Activated CD8-positive, alpha-beta memory T cell treated with anti-CD3 and anti-CD28 coated beads for 1 hour (primary cell): ENCODE measurements around the gene NANS.
"Not testable (repeated sequence)": the region's sequence is repeated elsewhere in the genome, so short reads cannot be mapped to it uniquely, and the experiment has no call there.

ENCODE experiments used
- DNase-seq, 2 donors: peaks; one replicate each; pipeline ENCODE4 v3.0.0-alpha.2; 2020; ENCODE audit warnings: low read depth in 1 of 2; ENCODE audit errors: extremely low read depth in 1 of 2

Gene NANS

GRCh38 chr9:98099898-98100297 is 43.4 kb downstream of the NANS start:
- no peak for DNase-seq

DNA sequence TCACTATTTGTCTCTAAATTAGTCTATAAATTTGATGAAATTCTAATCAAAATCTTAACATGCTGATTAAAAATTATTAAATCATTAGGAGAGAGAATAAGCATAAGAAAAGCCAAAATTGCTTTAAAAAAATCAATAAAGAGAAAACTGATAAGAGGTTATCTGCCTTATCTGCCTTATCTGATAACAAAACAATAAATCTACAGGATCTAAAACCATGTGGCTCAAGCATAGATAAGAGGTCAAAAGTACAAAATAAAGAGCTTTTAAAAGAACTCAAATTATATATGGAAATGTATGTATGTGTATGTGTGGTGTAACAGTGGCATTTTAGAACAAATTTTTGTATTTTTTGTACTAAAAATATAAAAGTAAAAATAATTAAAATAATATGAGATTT is 43.9 kb downstream of the NANS start:
- no peak for DNase-seq

DNA sequence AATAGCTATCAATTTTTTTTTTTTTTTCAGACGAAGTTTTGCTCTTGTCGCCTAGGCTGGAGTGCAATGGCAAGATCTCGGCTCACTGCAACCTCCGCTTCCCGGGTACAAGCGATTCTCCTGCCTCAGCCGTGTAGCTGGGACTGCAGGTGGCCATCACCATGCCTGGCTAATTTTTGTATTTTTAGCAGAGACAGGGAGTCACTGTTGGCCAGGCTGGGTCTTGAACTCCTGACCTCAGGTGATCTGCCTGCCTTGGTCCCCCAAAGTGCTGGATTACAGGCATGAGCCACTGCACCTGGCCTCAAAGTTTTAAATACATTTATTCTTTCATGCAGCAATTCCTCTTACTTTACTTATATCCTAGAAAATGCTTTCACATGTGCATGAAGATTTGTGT is 44.9 kb downstream of the NANS start:
- DNase-seq: no peak

GRCh38 chr9:98101868-98102273 is 45.3 kb downstream of the NANS start:
- DNase-seq: peak; percentile 49 to 52

- no peak for DNase-seq
Measured at GRCh38 chr9:98104445-98104881, 47.9 kb downstream of the NANS start.

DNA sequence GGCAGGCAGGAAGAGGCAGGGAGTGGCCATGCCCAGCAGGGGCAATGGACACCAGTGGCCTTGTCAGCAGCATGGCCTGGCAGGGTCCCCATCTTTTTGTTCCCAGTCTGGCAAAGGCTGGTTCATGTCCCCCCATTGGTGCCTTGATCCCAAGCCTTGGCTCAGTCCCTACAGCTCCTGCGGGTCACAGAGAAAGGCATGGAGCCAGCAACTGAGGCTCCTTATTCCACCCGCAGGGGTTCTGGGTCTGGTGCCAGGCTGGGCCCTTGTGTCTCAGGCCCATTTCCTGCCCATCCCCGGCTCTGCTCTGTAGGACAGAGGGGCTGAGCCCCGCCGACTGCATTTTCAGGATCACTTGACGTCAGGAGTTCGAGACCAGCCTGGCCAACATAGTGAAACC is 48.5 kb downstream of the NANS start:
- DNase-seq: no peak

DNA sequence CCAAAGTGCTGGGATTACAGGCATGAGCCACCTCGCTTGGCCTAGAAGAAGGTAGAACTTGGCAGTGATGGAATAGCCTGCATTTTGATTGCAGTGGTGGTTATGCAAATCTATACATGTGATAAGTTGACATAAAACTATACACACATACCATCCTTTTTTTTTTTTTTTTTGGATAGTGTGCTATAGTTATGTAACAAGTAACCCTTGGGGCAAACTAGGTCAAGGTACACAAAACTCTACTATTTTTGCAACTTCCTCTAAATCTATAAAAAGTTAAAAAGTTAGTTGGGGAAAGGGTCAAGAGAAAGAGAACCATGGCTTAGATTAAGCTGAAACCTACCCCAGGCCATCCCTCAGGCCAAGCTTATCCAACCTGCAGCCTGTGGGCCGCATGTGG is 51.4 kb downstream of the NANS start:
- DNase-seq: no peak

DNA sequence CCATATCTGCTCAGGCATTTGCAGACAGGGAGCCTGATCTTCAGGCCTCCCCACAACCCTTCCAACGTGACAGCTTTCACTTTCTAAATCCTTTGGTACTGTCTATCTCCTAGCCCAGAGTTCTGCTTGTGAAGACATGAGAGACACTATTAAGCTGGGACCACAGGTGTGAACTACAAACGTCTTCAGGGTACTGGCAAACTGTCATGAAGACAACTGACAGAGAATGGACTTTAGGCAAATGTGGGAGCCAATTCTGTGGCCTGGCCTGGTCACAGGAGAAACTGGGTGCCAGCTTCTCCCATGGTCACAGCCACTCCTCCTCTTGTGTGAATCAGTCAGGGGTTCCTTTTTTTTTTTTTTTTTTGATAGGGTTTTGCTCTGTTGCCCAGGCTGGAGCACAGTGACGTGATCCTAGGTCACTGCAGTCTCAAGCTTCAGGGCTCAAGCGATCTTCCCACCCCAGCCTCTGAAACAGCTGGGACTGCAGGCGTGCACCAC is 52.0 kb downstream of the NANS start:
- DNase-seq: no peak

- DNase-seq: no peak
Measured at GRCh38 chr9:98109052-98109451, 52.5 kb downstream of the NANS start.

DNA sequence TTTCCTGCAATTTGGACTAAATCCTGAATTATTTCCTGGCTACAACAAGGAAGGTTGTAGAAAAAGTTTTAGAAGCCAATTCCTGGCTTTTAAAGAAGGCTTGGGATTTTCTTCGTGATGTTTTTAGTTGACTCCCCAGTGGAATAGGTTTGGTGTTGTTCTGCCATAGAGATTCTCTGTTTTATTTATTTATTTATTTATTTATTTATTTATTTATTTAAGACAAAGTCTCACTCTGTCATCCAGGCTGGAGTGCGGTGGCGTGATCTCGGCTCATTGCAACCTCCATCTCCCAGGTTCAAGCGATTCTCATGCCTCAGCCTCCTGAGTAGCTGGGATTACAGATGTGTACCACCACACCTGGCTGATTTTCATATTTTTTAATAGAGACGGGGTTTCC is 60.6 kb downstream of the NANS start:
- not testable (repeated sequence) for DNase-seq

- peak in 1 of 2 donors; percentile 18 for DNase-seq
Measured at GRCh38 chr9:98117984-98118639, 61.6 kb downstream of the NANS start.

- DNase-seq: peak in 1 of 2 donors; percentile 31
Measured at GRCh38 chr9:98118640-98119601, 62.4 kb downstream of the NANS start, which contains the start of gene TRIM14. Gene TRIM14 (minus strand): TSS chr9:98119222. CDS start chr9:98119188, 34 bp downstream.

DNA sequence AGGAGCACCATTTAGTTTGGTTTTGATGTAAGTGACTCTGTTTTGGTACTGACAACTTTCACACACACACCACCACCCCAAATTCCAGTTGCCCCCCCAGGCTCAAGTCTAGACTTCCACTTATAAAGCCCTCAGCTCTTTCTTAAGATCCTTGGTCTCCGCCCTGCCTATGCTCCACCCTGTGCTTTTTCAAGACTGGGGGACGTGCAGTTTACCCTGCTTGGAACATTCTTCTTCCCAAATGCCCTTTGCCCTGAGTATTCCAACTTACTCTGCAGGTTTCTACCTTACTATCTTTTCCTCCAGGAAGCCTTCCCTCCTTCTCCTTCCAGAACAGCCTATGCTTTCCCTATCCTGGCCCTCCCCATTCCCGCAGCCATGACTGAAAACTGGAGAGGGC is 63.9 kb downstream of the NANS start:
- DNase-seq: no peak

DNA sequence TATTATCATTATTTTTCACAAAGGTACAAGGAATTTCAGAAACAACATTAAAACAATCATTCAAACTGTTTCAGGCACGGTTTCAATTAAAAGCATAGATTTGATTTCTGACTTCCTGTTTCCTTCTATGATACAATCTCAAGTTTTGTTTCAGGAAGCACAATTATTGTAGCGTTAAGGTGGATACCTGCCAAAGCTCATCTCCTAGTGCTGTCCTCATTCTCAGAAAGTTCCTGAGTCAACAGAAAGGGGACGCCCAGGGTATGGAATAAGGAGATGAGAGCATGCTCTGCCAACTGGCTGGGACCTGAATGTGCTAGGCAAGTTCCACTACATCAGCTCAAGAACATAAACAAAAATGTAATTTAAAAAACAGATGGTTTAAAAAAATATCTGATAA is 64.5 kb downstream of the NANS start:
- no peak for DNase-seq

- not testable (repeated sequence) for DNase-seq
Measured at GRCh38 chr9:98124091-98124490, 67.6 kb downstream of the NANS start.

- no peak for DNase-seq
Measured at GRCh38 chr9:98124637-98125426, 68.3 kb downstream of the NANS start.

DNA sequence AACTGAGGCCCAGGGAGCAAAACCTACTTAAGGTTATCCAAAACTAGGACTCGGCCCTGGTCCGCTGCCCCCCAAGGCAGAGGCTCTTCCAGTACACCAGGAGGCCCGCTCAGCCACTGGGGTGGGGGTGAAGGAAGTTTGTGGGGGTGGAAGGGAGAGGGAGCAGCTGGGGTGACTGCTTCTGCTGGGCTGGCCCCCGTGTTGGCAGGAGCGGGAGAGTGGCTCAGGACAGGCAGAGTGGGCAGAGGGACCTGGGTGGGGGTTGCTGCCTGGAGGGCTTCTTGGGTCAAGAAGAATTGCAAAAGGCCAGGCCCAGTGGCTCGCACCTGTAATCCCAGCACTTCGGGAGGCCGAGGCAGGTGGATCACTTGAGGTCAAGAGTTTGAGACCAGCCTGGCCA is 70.7 kb downstream of the NANS start:
- no peak for DNase-seq

DNA sequence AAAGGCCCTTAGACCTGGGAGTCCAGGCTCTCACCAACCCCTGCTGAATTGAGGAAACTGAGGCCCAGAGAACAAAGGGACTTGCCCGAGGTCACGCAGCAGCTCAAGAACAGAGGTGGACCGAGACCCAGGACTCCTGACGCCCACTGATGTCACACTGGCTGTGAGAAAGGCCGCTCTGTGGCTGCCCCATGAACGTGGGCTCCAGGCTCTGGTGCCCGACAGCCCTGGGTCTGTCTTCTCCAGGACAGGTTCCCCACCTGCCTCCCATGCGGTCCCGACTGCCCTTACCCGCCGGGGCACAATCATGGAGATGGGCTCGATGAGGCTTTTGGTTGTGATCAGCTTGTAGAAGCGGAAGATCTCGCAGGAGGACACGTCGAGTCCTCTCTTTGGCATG is 71.8 kb downstream of the NANS start:
- no peak for DNase-seq

DNA sequence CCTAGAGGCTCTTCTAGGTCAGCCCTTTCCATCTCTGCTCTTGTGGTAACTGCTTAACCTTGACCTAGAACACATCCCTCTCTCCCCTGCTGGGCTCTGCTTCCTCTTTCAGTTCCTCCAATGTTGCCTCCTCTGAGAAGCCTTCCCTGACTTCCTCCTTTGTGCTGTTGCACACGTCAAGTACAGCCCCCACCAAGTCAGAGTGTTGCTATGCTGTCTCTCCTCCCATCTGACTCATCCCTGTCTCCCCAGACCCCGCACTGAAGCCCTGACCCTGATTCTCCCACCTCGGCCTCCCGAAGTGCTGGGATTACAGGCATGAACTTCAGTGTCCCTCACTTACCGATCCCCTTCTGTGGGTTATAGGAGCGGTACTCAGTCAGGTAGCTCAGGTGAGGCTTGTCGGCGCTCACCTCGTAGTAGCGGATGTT is 72.9 kb downstream of the NANS start:
- DNase-seq: no peak

DNA sequence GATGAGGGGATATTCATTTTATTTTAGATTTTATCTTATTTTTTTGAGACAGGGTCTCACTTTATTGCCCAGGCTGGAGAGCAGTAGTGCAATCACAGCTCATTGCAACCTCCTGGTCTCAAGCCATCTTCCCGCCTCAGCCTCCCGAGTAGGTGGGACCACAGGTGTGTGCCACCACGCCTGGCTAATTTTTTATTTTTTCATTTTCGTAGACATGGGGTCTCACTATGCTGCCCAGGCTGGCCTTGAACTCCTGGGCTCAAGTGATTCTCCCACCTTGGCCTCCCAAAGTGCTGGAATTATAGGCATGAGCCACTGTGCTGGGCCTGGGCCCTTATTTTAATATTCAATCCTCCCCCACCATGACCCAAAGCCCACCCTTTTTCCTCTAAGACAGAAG is 73.5 kb downstream of the NANS start:
- not testable (repeated sequence) for DNase-seq
